ENCODE measurements around the gene OIT3.

DNA sequence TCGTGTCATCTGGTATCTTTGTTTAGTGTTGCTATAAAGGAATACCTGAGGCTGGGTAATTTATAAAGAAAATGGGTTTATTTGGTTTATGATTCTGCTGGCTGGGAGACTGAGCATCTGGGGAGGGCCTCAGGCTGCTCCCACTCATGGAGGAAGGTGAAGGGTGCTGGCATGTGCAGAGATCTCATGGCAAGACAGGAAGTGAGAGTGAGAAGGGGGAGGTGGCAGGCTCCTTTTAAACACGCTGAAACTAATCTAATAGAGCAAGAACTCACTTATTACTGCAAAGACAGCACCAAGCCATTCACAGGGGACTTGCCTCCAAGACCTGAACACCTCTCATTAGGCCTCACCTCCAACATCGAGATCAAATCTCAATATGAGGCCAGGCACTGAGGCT lies 11.3 kb downstream of the OIT3 start:
- TF ChIP-seq POLR2A (IDR thresholded peaks at IDR 0.05; ENCODE audit: low read depth, low read length) (no peak), JUN (IDR thresholded peaks at IDR 0.05; ENCODE audit: borderline replicate concordance, insufficient read depth, insufficient read length, low read depth) (no peak), POLR2AphosphoS5 (IDR thresholded peaks at IDR 0.05; ENCODE audit: insufficient read depth, low read depth, low read length) (no peak), EZH2 (IDR thresholded peaks at IDR 0.05; ENCODE audit: borderline replicate concordance, low read depth, low read length, severe bottlenecking) (no peak), MYC (IDR thresholded peaks at IDR 0.05; ENCODE audit: low read depth, low read length) (no peak), GATA2 (IDR thresholded peaks at IDR 0.05; ENCODE audit: insufficient read depth, insufficient read length, low read depth, low read length) (no peak)
- TF ChIP-seq, protein P1, sequence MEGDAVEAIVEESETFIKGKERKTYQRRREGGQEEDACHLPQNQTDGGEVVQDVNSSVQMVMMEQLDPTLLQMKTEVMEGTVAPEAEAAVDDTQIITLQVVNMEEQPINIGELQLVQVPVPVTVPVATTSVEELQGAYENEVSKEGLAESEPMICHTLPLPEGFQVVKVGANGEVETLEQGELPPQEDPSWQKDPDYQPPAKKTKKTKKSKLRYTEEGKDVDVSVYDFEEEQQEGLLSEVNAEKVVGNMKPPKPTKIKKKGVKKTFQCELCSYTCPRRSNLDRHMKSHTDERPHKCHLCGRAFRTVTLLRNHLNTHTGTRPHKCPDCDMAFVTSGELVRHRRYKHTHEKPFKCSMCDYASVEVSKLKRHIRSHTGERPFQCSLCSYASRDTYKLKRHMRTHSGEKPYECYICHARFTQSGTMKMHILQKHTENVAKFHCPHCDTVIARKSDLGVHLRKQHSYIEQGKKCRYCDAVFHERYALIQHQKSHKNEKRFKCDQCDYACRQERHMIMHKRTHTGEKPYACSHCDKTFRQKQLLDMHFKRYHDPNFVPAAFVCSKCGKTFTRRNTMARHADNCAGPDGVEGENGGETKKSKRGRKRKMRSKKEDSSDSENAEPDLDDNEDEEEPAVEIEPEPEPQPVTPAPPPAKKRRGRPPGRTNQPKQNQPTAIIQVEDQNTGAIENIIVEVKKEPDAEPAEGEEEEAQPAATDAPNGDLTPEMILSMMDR (IDR thresholded peaks at IDR 0.05; ENCODE audit: extremely low read depth in 1 of 2, insufficient read depth in 1 of 2, low read depth in 1 of 2, low read length in 2 of 2) = no peak
- TF ChIP-seq, protein P2, sequence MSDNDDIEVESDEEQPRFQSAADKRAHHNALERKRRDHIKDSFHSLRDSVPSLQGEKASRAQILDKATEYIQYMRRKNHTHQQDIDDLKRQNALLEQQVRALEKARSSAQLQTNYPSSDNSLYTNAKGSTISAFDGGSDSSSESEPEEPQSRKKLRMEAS (IDR thresholded peaks at IDR 0.05; ENCODE audit: insufficient read depth, insufficient read length) = no peak

All from endothelial cell of umbilical vein (primary cell).